Measurements from ENCODE around the gene SRGAP1. TPM values are rescaled to one million over a fixed set of nuclear protein-coding genes. Genes with fewer than 3 reads are reported as not detected.

The SRGAP1 gene
- total and polyA plus RNA-seq, 2 of the 13 experiments (the other 11 are each of a cell fraction or from before 2014, with no cell fraction given): 1.6 to 3.4 TPM

GRCh38 chr12:63826006-63826585 is 18.4 kb upstream of the SRGAP1 start:
- in situ Hi-C loops (cut with HindIII; ENCODE audit: extremely low pct_ligation_motif_present, low pct_unique_long_range_greater_than_20kb) (loop anchor here (5.0 kb wide), 1 partner anchor 566 kb away; the partner anchor contains the start of gene C12orf56), intact Hi-C loops (cut with micrococcal nuclease; ENCODE audit: unreplicated experiment) (loop anchor here (1.0 kb wide), 2 partner anchors 430 to 566 kb away; no protein-coding TSS in a partner anchor)
- no peaks in the 10 kb centered on the region for H4K20me1 ChIP-seq (ENCODE audit: insufficient read depth, low read length)
- H3K36me3 ChIP-seq (replicated peaks in 1 of 2; ENCODE audit: control insufficient read depth in 1 of 2, insufficient read depth in 2 of 2, low read length in 2 of 2): no peaks in the 10 kb centered on the region
- WGBS (ENCODE audit: low lambda C conversion rate): under 1% methylated on average over 4 of the region's 4 CpGs
- ChIA-PET POLR2A (no interaction called here), CTCF (ENCODE audit: low intra/inter-chr PET ratio, low total read pairs) (interaction anchor here (1.4 to 2.1 kb wide), 3 partner anchors 356 to 566 kb away, joined by 7 to 24 read pairs (median 11); no protein-coding TSS in a partner anchor)
- H3K9ac ChIP-seq (ENCODE audit: insufficient read depth, low read depth, low read length): no peak overlapping the region
- H3K79me2 ChIP-seq (ENCODE audit: insufficient read depth, low read length): no peaks in the 10 kb centered on the region
- FAIRE-seq (peak; percentile 46), ATAC-seq (peak; percentile 79), DNase-seq (ENCODE audit: low spot score) (peak; percentile 56)
- no peaks in the 10 kb centered on the region for H3K9me3 ChIP-seq (ENCODE audit: low read length)
- no TSS peak for BruUV-seq (replicated peaks)
- H3K27ac ChIP-seq (ENCODE audit: extremely low read length, insufficient read depth, low read length): no peak overlapping the region
- H2AFZ ChIP-seq (ENCODE audit: low read length): no peak overlapping the region
- peaks cover 18% of the 10 kb centered on the region for H3K4me1 ChIP-seq (ENCODE audit: insufficient read depth, low read length)
- no peak overlapping the region for H3K4me2 ChIP-seq (ENCODE audit: low read depth, low read length)
- no peaks in the 10 kb centered on the region for H3K27me3 ChIP-seq (ENCODE audit: control insufficient read depth in 1 of 2, insufficient read depth in 2 of 2, low read length in 2 of 2)
- no peak overlapping the region for H3K4me3 ChIP-seq (replicated peaks in 1 of 3; ENCODE audit: insufficient read depth in 1 of 3, low read depth in 2 of 3, low read length in 3 of 3)
- TF ChIP-seq, protein P1, sequence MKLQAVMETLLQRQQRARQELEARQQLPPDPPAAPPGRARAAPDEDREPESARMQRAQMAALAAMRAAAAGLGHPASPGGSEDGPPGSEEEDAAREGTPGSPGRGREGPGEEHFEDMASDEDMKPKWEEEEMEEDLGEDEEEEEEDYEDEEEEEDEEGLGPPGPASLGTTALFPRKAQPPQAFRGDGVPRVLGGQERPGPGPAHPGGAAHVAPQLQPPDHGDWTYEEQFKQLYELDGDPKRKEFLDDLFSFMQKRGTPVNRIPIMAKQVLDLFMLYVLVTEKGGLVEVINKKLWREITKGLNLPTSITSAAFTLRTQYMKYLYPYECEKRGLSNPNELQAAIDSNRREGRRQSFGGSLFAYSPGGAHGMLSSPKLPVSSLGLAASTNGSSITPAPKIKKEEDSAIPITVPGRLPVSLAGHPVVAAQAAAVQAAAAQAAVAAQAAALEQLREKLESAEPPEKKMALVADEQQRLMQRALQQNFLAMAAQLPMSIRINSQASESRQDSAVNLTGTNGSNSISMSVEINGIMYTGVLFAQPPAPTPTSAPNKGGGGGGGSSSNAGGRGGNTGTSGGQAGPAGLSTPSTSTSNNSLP (IDR thresholded peaks at IDR 0.05; ENCODE audit: low read depth, low read length): 0 out of 2 replicates have a peak, but pooled peaks have one; percentile 6
- no peak for TF ChIP-seq SYNCRIP (IDR thresholded peaks at IDR 0.05; ENCODE audit: insufficient read depth, low read depth, low read length)
- peak; percentile 43; the same call in 1 of the 2 replicates for TF ChIP-seq CEBPG (CRISPR knock-in tag; IDR thresholded peaks at IDR 0.05)
- no peak for TF ChIP-seq TBL1XR1 (IDR thresholded peaks at IDR 0.05; ENCODE audit: borderline replicate concordance, low read length, partially characterized antibody)
- 0 out of 2 replicates have a peak, but pooled peaks have one; percentile 2 for TF ChIP-seq CEBPB (IDR thresholded peaks at IDR 0.05; ENCODE audit: borderline replicate concordance, low read depth, low read length)
- TF ChIP-seq ZNF333 (CRISPR knock-in tag; IDR thresholded peaks at IDR 0.05; ENCODE audit: borderline replicate concordance): no peak
- TF ChIP-seq ZNF775 (CRISPR knock-in tag; IDR thresholded peaks at IDR 0.05; ENCODE audit: borderline replicate concordance): no peak
- no peak for TF ChIP-seq ZNF33B (CRISPR knock-in tag; IDR thresholded peaks at IDR 0.05)
- no peak for TF ChIP-seq RARG (CRISPR knock-in tag; IDR thresholded peaks at IDR 0.05; ENCODE audit: low read depth)
- no peak for TF ChIP-seq ZNF737 (CRISPR knock-in tag; IDR thresholded peaks at IDR 0.05; ENCODE audit: borderline replicate concordance)
- TF ChIP-seq, protein P2, sequence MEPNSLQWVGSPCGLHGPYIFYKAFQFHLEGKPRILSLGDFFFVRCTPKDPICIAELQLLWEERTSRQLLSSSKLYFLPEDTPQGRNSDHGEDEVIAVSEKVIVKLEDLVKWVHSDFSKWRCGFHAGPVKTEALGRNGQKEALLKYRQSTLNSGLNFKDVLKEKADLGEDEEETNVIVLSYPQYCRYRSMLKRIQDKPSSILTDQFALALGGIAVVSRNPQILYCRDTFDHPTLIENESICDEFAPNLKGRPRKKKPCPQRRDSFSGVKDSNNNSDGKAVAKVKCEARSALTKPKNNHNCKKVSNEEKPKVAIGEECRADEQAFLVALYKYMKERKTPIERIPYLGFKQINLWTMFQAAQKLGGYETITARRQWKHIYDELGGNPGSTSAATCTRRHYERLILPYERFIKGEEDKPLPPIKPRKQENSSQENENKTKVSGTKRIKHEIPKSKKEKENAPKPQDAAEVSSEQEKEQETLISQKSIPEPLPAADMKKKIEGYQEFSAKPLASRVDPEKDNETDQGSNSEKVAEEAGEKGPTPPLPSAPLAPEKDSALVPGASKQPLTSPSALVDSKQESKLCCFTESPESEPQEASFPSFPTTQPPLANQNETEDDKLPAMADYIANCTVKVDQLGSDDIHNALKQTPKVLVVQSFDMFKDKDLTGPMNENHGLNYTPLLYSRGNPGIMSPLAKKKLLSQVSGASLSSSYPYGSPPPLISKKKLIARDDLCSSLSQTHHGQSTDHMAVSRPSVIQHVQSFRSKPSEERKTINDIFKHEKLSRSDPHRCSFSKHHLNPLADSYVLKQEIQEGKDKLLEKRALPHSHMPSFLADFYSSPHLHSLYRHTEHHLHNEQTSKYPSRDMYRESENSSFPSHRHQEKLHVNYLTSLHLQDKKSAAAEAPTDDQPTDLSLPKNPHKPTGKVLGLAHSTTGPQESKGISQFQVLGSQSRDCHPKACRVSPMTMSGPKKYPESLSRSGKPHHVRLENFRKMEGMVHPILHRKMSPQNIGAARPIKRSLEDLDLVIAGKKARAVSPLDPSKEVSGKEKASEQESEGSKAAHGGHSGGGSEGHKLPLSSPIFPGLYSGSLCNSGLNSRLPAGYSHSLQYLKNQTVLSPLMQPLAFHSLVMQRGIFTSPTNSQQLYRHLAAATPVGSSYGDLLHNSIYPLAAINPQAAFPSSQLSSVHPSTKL (CRISPR knock-in tag; IDR thresholded peaks at IDR 0.05): 0 out of 2 replicates have a peak, but pooled peaks have one; percentile 15
- TF ChIP-seq ATAD3A (CRISPR knock-in tag; IDR thresholded peaks at IDR 0.05): no peak
- peak; percentile 57; the same call in 1 of the 2 replicates for TF ChIP-seq RAD21 (CRISPR knock-in tag; IDR thresholded peaks at IDR 0.05)
- TF ChIP-seq, protein P3, sequence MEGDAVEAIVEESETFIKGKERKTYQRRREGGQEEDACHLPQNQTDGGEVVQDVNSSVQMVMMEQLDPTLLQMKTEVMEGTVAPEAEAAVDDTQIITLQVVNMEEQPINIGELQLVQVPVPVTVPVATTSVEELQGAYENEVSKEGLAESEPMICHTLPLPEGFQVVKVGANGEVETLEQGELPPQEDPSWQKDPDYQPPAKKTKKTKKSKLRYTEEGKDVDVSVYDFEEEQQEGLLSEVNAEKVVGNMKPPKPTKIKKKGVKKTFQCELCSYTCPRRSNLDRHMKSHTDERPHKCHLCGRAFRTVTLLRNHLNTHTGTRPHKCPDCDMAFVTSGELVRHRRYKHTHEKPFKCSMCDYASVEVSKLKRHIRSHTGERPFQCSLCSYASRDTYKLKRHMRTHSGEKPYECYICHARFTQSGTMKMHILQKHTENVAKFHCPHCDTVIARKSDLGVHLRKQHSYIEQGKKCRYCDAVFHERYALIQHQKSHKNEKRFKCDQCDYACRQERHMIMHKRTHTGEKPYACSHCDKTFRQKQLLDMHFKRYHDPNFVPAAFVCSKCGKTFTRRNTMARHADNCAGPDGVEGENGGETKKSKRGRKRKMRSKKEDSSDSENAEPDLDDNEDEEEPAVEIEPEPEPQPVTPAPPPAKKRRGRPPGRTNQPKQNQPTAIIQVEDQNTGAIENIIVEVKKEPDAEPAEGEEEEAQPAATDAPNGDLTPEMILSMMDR (CRISPR knock-in tag; IDR thresholded peaks at IDR 0.05): peak; percentile 82
- no peak for TF ChIP-seq HOXD1 (CRISPR knock-in tag; IDR thresholded peaks at IDR 0.05)
- no peak for TF ChIP-seq SMAD3 (CRISPR knock-in tag; IDR thresholded peaks at IDR 0.05)
- no peak for TF ChIP-seq ZNF557 (CRISPR knock-in tag; IDR thresholded peaks at IDR 0.05)
- peak; percentile 94 for TF ChIP-seq STAG1 (CRISPR knock-in tag; IDR thresholded peaks at IDR 0.05)
